ENCODE results near the gene DZIP1L. TPM values are rescaled to one million over a fixed set of nuclear protein-coding genes. Genes with fewer than 3 reads are reported as not detected.

The DZIP1L gene
- total and polyA plus RNA-seq, 2 donors from 2014 or later, result 2.9 to 22.3 TPM

GRCh38 chr3:138081371-138082084 lies 33.9 kb downstream of the DZIP1L start:
- Histone ChIP-seq H3K4me3 (ENCODE audit: low read length in 3 of 3) (no peak overlapping the region), H3K27me3 (ENCODE audit: control insufficient read depth, insufficient read depth, low read length) (no peaks in the 10 kb centered on the region), H3K9me3 (ENCODE audit: control insufficient read depth in 2 of 3, insufficient read depth in 1 of 3, low read length in 3 of 3) (no peaks in the 10 kb centered on the region), H3K9ac (ENCODE audit: low read length in 3 of 3) (no peak overlapping the region), H3K36me3 (ENCODE audit: control insufficient read depth in 2 of 3, insufficient read depth in 3 of 3, low read length in 3 of 3) (peaks cover 0 to 41% (median 20%) of the 10 kb centered on the region in 3 donors), H3K27ac (ENCODE audit: low read depth in 2 of 2, low read length in 2 of 2) (no peak overlapping the region), H3K4me1 (ENCODE audit: control insufficient read depth in 2 of 3, insufficient read depth in 2 of 3, low read depth in 1 of 3, low read length in 3 of 3) (no peaks in the 10 kb centered on the region)
- intact Hi-C loops (cut with DNase I), result no loop called here
- no peak for TF ChIP-seq CTCF (IDR thresholded peaks at IDR 0.05; ENCODE audit: borderline replicate concordance, extremely low read depth, insufficient read depth)
- DNase-seq, result no peak
- FAIRE-seq, result no peak

- Histone ChIP-seq H3K36me3 (ENCODE audit: control insufficient read depth in 2 of 3, insufficient read depth in 3 of 3, low read length in 3 of 3) (peaks cover 2 to 41% (median 17%) of the 10 kb centered on the region in 3 donors), H3K27ac (ENCODE audit: low read depth in 2 of 2, low read length in 2 of 2) (no peak overlapping the region), H3K27me3 (ENCODE audit: control insufficient read depth, insufficient read depth, low read length) (no peaks in the 10 kb centered on the region), H3K4me1 (ENCODE audit: control insufficient read depth in 2 of 3, insufficient read depth in 2 of 3, low read depth in 1 of 3, low read length in 3 of 3) (no peaks in the 10 kb centered on the region), H3K9ac (ENCODE audit: low read length in 3 of 3) (no peak overlapping the region), H3K9me3 (ENCODE audit: control insufficient read depth in 2 of 3, insufficient read depth in 1 of 3, low read length in 3 of 3) (no peaks in the 10 kb centered on the region), H3K4me3 (ENCODE audit: low read length in 3 of 3) (no peak overlapping the region)
- FAIRE-seq (no peak), DNase-seq (no peak)
- intact Hi-C loops (cut with DNase I), result no loop called here
- no peak for TF ChIP-seq CTCF (IDR thresholded peaks at IDR 0.05; ENCODE audit: borderline replicate concordance, extremely low read depth, insufficient read depth)
These were observed 35.5 kb downstream of the DZIP1L start for GRCh38 chr3:138079901-138080300.

- Histone ChIP-seq H3K27me3 (ENCODE audit: control insufficient read depth, insufficient read depth, low read length) (no peaks in the 10 kb centered on the region), H3K4me3 (ENCODE audit: low read length in 3 of 3) (no peak overlapping the region), H3K27ac (ENCODE audit: low read depth in 2 of 2, low read length in 2 of 2) (no peak overlapping the region), H3K9me3 (ENCODE audit: control insufficient read depth in 2 of 3, insufficient read depth in 1 of 3, low read length in 3 of 3) (no peaks in the 10 kb centered on the region), H3K9ac (ENCODE audit: low read length in 3 of 3) (no peak overlapping the region), H3K36me3 (ENCODE audit: control insufficient read depth in 2 of 3, insufficient read depth in 3 of 3, low read length in 3 of 3) (peaks cover 2 to 39% (median 14%) of the 10 kb centered on the region in 3 donors), H3K4me1 (ENCODE audit: control insufficient read depth in 2 of 3, insufficient read depth in 2 of 3, low read depth in 1 of 3, low read length in 3 of 3) (no peaks in the 10 kb centered on the region)
- DNase-seq (no peak), FAIRE-seq (no peak)
- no peak for TF ChIP-seq CTCF (IDR thresholded peaks at IDR 0.05; ENCODE audit: borderline replicate concordance, extremely low read depth, insufficient read depth)
- intact Hi-C loops (cut with DNase I), result no loop called here
These were observed 36.5 kb downstream of the DZIP1L start for GRCh38 chr3:138078901-138079344.
